ENCODE data around the gene MAX.

- no peak for TF ChIP-seq FOS (IDR thresholded peaks at IDR 0.05; ENCODE audit: low read depth, low read length)
- TF ChIP-seq RCOR1 (IDR thresholded peaks at IDR 0.05; ENCODE audit: insufficient replicate concordance, low read length) = no peak
- TF ChIP-seq CEBPB (IDR thresholded peaks at IDR 0.05; ENCODE audit: low read depth, low read length) = no peak
- TF ChIP-seq, protein P1, sequence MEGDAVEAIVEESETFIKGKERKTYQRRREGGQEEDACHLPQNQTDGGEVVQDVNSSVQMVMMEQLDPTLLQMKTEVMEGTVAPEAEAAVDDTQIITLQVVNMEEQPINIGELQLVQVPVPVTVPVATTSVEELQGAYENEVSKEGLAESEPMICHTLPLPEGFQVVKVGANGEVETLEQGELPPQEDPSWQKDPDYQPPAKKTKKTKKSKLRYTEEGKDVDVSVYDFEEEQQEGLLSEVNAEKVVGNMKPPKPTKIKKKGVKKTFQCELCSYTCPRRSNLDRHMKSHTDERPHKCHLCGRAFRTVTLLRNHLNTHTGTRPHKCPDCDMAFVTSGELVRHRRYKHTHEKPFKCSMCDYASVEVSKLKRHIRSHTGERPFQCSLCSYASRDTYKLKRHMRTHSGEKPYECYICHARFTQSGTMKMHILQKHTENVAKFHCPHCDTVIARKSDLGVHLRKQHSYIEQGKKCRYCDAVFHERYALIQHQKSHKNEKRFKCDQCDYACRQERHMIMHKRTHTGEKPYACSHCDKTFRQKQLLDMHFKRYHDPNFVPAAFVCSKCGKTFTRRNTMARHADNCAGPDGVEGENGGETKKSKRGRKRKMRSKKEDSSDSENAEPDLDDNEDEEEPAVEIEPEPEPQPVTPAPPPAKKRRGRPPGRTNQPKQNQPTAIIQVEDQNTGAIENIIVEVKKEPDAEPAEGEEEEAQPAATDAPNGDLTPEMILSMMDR (conservative IDR thresholded peaks at IDR 0.05; ENCODE audit: low read depth, low read length) = no peak
- no peak for TF ChIP-seq POLR2A (IDR thresholded peaks at IDR 0.05; ENCODE audit: low read depth, low read length)
- TF ChIP-seq MAZ (IDR thresholded peaks at IDR 0.05; ENCODE audit: borderline replicate concordance, low read depth, low read length) = no peak
- no peak for TF ChIP-seq CHD1 (IDR thresholded peaks at IDR 0.05; ENCODE audit: low read depth, low read length)
- no peak for TF ChIP-seq MXI1 (IDR thresholded peaks at IDR 0.05; ENCODE audit: borderline replicate concordance, low read depth, low read length)
These were observed 56.6 kb downstream of the MAX start for GRCh38 chr14:65045709-65046108.

Measured in IMR-90 (cell line).